BE2C (cell line): ENCODE data around the gene STUB1.

ENCODE experiments used
- DNase-seq: peaks from one replicate; pipeline ENCODE4 v3.0.0-alpha.2; 2020
- H3K27me3 ChIP-seq: fragments of 250-450 bp; sonication (Bioruptor Pico); 2 replicates; pipeline ENCODE4 v1.5.1; 2020; ENCODE audit warnings: mild to moderate bottlenecking
- H3K36me3 ChIP-seq: fragments of 250-450 bp; sonication (Bioruptor Pico); 2 replicates; pipeline ENCODE4 v1.5.1; 2020; ENCODE audit warnings: mild to moderate bottlenecking
- H3K4me1 ChIP-seq: fragments of 250-450 bp; sonication (Bioruptor Pico); 2 replicates; pipeline ENCODE4 v1.5.1; 2020
- H3K4me3 ChIP-seq: 2 replicates; pipeline ENCODE4 v1.5.1; 2011; ENCODE audit warnings: low read depth, low read length
- H3K9me3 ChIP-seq: fragments of 250-450 bp; sonication (Bioruptor Pico); 2 replicates; pipeline ENCODE4 v1.5.1; 2020
- CTCF ChIP-seq: IDR thresholded peaks from 2 replicates; pipeline ENCODE4 v1.5.1; 2012; ENCODE audit warnings: mild to moderate bottlenecking, low read depth, low read length

Gene STUB1

GRCh38 chr16:683396-684070 lies 3.3 kb downstream of the STUB1 start:
- DNase-seq = no peak
- H3K9me3 ChIP-seq = no peaks in the 10 kb centered on the region

GRCh38 chr16:684071-684794 lies 4.0 kb downstream of the STUB1 start, which contains the start of gene JMJD8:
TSS of gene JMJD8 (minus strand) at chr16:684334. CDS start at chr16:684319, 15 bp downstream.
- Histone ChIP-seq H3K4me1 (peaks cover 12% of the 10 kb centered on the region; the same call in 1 of the 2 replicates), H3K27me3 (no peaks in the 10 kb centered on the region), H3K4me3 (peak within 1 kb of the TSS; percentile 69), H3K9me3 (no peaks in the 10 kb centered on the region), H3K36me3 (peaks cover 51% of the 10 kb centered on the region)
- peak; percentile 99 for DNase-seq
- no peak for TF ChIP-seq CTCF

More at GRCh38 chr16:683396-684070, 3.3 kb downstream of the STUB1 start:
- Histone ChIP-seq H3K27me3 (no peaks in the 10 kb centered on the region), H3K4me1 (peaks cover 15% of the 10 kb centered on the region), H3K36me3 (peaks cover 51% of the 10 kb centered on the region), H3K4me3 (peak overlapping the region; percentile 69)
- no peak for TF ChIP-seq CTCF

GRCh38 chr16:684961-685696 lies 4.9 kb downstream of the STUB1 start:
- Histone ChIP-seq H3K9me3 (no peaks in the 10 kb centered on the region), H3K4me3 (peak overlapping the region; percentile 69; the same call in 1 of the 2 replicates), H3K27me3 (no peaks in the 10 kb centered on the region), H3K4me1 (peaks cover 12% of the 10 kb centered on the region; the same call in 1 of the 2 replicates), H3K36me3 (peaks cover 51% of the 10 kb centered on the region)
- no peak for TF ChIP-seq CTCF
- DNase-seq = no peak

GRCh38 chr16:685967-686366 lies 5.8 kb downstream of the STUB1 start:
- peaks cover 12% of the 10 kb centered on the region; the same call in 1 of the 2 replicates for H3K4me1 ChIP-seq
- TF ChIP-seq CTCF = peak; percentile 67
- no peak overlapping the region for H3K4me3 ChIP-seq
- H3K36me3 ChIP-seq = peaks cover 50% of the 10 kb centered on the region
- H3K27me3 ChIP-seq = no peaks in the 10 kb centered on the region
- no peaks in the 10 kb centered on the region for H3K9me3 ChIP-seq
- DNase-seq = peak; percentile 82

- peaks cover 43% of the 10 kb centered on the region for H3K36me3 ChIP-seq
- peaks cover 7% of the 10 kb centered on the region; the same call in 1 of the 2 replicates for H3K4me1 ChIP-seq
- TF ChIP-seq CTCF = no peak
Observed at GRCh38 chr16:686459-687260, 6.5 kb downstream of the STUB1 start.

More at GRCh38 chr16:686459-687260, 6.5 kb downstream of the STUB1 start:
- no peak overlapping the region for H3K4me3 ChIP-seq
- H3K27me3 ChIP-seq = no peaks in the 10 kb centered on the region
- no peaks in the 10 kb centered on the region for H3K9me3 ChIP-seq
- DNase-seq = no peak
